Measurements from ENCODE around the gene CHRNA3. TPM values are rescaled to one million over a fixed set of nuclear protein-coding genes. Genes with fewer than 3 reads are reported as not detected.

The CHRNA3 gene
- total RNA-seq, 4 donors from 2014 or later: 0.09 to 1.3 TPM; not detected in 2

GRCh38 chr15:78573416-78573815 is 47.4 kb downstream of the CHRNA3 start:
- ATAC-seq (ENCODE audit: low FRiP score): no peak
- no peak for TF ChIP-seq CTCF (IDR thresholded peaks at IDR 0.05)
- DNase-seq (ENCODE audit: low spot score): no peak

GRCh38 chr15:78571382-78571781 is 49.4 kb downstream of the CHRNA3 start:
- DNase-seq (ENCODE audit: low spot score): no peak
- TF ChIP-seq CTCF (IDR thresholded peaks at IDR 0.05): no peak
- no peak for ATAC-seq (ENCODE audit: low FRiP score)

- ATAC-seq (ENCODE audit: low FRiP score) (no peak), DNase-seq (ENCODE audit: low spot score) (no peak)
- TF ChIP-seq CTCF (IDR thresholded peaks at IDR 0.05): no peak
These were observed 50.1 kb downstream of the CHRNA3 start for GRCh38 chr15:78570710-78571109.

- no peak for ATAC-seq (ENCODE audit: low FRiP score)
- no peak for TF ChIP-seq CTCF (IDR thresholded peaks at IDR 0.05)
- no peak for DNase-seq (ENCODE audit: low spot score)
These were observed 53.3 kb downstream of the CHRNA3 start for GRCh38 chr15:78567531-78567930.

- no peak for ATAC-seq (ENCODE audit: low FRiP score)
- TF ChIP-seq CTCF (IDR thresholded peaks at IDR 0.05): no peak
These were observed 54.6 kb downstream of the CHRNA3 start for GRCh38 chr15:78565951-78566774.

GRCh38 chr15:78565097-78565950 is 55.5 kb downstream of the CHRNA3 start, which contains the start of gene CHRNA5:
CHRNA5 (plus strand) TSS chr15:78565520; CDS start chr15:78565720, 200 bp downstream.
- ATAC-seq (ENCODE audit: low FRiP score) (peak; percentile 99), DNase-seq (ENCODE audit: low spot score) (peak; percentile 87)
- TF ChIP-seq CTCF (IDR thresholded peaks at IDR 0.05): no peak

More at GRCh38 chr15:78565951-78566774, 54.6 kb downstream of the CHRNA3 start:
- no peak for DNase-seq (ENCODE audit: low spot score)

Measured in omental fat pad (tissue), 4 donors.